GM19395 (cell line): ENCODE results near the gene PPM1N.
A peak's percentile ranks its signal among the peaks of the same experiment; 100 is the strongest.

ENCODE experiments used
- ATAC-seq: cut with Tn5 transposase; IDR thresholded peaks from one replicate; pipeline ENCODE4 v1.9.1; 2021; ENCODE audit warnings: mild to moderate bottlenecking, moderate library complexity; ENCODE audit not compliant: unreplicated experiment

Gene PPM1N

GRCh38 chr19:45488708-45489107, 9.5 kb upstream of the PPM1N start:
- ATAC-seq = no peak

DNA sequence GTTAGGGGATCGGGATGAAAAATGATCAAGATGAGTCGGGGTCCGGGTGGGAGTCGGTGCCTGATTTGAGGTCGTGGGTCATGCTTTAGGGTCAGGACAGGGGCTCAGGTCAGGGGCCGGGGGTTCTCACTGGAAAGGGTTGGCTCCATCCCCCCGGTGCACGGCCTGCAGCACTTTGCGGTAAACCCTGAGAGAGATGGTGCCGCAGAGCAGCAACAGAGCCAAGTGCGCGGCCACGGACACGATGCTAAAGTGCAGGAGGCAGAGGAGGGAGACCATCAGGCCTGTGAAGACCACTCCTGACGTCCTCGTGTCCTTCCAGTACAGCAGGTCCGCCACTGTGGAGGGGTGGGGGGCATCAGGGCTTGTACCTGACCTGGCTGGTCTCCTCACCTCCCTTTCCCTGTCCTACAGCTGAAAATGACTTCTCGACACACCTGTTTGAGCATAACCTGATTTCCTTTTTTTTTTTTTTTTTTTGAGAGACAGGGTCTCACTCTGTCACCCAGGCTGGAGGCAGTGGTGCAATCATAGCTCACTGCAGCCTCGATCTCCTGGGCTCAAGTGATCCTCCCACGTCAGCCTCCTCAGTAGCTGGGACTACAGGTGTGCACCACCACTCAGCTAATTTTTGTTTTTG, 8.9 kb upstream of the PPM1N start:
- ATAC-seq = no peak

- no peak for ATAC-seq
Observed at GRCh38 chr19:45492137-45492626, 6.1 kb upstream of the PPM1N start.

DNA sequence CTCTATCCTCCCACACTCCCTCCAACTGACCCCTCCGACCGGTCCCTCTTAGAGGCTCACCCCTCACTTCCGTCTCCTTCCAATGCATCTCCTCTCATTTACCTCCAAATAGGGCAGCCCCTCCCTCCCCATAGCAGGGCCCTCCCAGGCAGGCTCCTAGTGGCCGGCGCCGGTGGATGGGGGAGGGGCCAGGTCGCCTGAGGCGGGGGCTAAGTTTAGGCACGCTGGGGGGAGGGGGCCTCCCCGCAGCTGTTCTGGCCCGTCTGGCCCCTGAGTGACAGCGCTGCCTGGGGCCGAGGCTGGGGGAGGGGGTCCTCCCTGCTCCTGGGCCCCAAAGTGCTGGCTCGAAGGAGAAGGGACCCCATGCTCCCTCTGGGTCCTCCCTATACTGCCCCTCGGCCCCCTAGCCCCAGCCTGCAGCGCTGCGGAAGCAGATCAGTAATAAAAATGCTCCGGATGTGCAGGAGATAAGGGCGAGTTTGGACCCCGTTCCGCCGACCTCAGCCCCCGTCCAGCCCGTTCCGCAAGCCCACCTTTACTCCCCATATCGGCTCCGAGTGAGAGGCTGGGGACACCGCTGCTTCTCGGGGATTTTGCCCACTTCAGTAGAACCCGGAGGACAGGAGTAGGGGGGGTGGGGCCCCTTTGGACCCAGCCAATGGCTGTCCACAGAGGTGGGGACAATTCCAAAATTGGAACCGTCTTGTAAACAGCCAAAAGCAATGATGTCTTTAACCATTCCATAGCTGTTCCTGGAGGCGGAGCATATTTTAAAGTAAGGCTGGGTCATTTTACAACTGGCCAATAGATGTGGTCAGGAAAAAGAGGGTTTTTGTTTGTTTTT, 5.4 kb upstream of the PPM1N start:
- ATAC-seq = no peak

DNA sequence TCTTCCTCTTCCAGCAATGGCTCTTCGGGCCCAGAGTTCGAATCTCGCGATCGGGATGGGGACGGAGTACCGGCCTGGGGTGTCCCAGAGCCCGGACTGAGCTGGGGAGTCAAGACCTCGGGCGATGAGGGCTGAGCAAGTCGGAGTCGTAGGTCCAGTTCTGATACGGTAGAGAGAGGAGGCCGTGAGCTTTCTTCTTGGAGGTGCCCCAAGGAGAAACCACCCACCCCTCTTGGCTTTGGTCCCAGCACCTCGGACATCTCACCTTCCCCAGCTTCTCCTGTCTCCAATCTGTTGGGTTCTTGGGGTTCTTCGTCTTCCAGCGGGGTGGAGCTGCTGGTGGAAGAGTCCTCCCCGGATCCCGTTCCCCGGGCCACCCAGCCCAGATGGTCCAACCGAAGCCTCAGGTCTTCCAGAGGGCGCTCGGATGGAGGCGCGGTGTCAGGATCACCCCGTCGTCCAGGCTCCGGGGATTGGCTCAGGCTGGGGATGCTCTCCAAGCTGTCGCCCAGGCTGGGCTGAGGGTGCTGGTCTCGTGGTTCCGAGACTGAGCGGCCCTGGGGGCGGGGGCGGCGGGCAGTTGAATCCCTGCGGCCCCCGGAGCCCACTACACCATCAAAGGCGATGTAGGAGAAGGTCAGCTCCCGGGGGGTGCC, 3.9 kb upstream of the PPM1N start:
- no peak for ATAC-seq

DNA sequence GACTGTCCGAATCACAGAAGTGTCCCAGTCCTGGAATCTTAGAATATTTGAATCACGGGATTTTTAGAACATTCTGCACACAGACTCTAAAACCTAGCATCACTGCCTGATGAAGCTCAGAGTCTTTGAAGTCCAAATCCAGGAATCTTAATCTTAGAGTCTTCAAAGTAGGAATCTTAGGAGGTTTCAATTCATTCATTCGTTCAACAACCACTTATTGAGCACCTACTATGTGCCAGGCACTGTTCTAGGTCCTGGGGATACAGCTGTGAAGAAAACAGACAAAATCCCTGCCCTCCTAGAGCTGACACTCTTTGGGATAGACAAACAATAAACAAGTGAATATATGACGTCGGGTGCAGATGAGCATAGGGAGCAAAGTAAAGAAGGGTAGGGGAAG, 3.1 kb upstream of the PPM1N start:
- no peak for ATAC-seq

DNA sequence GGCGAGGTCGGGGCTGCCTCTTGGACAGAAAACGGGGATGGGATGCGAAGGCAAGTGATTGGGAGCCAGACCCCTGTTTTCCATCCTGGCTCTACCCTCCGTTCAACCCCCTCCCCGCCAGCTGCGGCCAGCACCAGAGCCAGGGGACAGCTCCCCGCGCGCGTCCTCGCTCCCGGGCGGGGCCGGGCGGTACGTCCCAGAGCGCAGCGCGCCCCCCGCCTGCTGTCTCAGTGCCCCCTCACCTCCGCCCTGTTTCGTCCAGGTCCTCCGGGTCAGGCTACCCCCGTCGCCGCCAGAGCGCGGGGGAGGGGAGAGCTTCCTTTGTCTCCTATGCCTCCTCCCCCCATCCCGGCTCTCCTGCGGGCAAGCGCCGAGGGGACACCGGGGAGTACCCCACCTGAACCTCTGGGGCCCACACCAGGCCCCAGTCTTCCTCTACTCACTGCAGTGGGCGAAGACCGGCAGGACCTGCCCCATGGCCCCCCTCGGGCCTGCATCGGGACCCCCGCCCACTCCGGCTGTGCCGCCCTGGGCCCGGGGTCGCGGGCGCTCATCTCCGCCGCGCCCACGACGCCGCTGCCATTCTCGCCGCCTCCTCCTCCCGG, 1.8 kb upstream of the PPM1N start:
- ATAC-seq = no peak

- ATAC-seq = no peak
Observed at GRCh38 chr19:45497791-45498190, 452 bp upstream of the PPM1N start.

DNA sequence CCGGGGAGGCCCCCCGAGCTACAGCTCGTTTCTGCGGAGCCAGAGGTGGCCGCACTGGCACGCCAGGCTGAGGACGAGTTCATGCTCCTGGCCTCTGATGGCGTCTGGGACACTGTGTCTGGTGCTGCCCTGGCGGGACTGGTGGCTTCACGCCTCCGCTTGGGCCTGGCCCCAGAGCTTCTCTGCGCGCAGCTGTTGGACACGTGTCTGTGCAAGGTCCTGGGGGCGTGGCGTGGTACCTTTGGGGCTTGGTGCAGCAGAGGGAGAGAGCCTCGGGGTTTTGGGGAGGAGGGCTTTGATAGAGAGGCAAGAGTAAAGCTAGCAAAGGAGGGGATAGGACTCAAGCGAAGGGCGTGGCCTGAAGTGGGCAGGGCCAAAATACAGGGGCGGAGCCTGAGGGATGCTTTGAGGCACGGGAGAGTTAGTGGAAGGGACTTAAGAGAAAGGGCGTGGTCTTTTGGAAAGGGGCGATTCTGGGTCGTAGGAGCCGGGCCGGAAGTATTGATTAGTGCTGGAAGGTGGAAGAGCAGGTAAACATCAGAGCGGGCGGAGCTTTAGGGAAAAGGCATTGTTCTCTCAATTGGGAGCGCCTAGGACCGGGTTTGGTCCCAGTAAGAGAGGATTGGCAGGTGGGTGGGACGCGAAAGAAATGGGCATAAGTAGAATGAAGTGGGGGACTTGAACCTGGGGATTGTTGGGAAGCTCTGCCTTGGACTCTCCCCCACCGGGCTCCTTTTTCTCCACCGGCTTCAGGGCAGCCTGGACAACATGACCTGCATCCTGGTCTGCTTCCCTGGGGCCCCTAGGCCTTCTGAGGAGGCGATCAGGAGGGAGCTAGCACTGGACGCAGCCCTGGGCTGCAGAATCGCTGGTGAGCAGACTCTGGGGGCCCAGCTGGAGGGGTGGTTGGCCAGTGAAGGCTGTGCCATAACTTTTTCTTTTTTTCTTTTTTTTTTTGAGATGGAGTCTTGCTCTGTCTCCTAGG, 1.2 kb downstream of the PPM1N start:
- no peak for ATAC-seq

DNA sequence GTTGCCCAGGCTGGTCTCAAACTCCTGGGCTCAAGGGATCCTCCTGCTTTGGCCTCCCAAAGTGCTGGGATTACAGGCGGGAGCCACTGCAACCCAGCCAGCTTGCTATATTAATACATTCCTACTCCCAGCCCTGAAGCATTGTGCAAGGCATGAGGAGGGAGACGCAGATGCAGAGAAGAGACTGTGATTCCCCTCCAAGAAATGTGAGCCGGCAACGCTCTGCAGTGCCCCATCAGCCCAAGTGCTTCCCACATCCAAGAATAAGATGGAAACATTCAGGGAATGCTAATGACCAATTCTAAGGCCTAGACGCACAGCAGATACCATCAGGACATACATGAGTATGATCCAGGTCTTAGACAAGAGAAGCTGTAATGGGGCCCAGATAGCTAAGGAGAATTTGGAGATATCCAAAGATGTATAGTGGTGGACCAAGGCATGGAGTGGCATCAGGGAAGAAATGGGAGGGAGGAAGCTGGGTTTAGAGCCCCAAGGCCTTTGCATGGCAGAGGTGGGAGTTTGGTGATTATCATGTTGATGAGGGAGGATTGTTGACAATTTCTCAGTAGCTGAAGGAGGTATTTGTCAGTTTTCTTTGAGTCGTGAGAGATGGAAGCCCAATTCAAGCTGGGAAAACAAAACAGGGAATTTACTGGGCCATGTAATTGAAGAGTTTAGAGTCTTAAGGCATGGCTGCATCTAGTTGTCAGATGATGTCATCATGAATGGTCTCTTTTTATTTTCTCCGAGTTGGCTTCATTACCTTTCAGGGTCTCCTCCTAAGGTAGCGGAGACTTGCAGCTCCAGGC, 2.9 kb downstream of the PPM1N start:
- ATAC-seq = no peak

- ATAC-seq = no peak
Observed at GRCh38 chr19:45501730-45502014, 3.4 kb downstream of the PPM1N start.

- no peak for ATAC-seq
Observed at GRCh38 chr19:45502111-45502510, 3.9 kb downstream of the PPM1N start.

DNA sequence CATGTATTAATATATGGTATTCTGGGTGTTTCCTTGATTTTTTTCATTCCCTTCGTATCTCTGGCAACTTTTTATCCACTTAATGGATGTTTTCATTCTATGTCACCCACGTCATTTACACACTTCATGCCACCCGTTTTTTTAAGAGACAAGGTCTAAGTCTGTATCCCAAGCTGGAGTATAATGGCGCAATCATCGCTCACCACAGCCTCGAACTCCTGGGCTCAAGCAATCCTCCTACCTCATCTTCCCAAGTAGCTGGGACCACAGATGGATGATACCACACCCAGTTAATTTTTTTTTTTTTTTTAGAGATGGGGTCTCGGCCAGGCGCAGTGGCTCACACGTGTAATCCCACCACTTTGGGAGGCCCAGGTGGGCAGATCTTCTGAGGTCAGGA, 5.7 kb downstream of the PPM1N start:
- ATAC-seq = no peak

- ATAC-seq = no peak
Observed at GRCh38 chr19:45505151-45505995, 7.1 kb downstream of the PPM1N start.

GRCh38 chr19:45505996-45506245, 7.7 kb downstream of the PPM1N start:
- no peak for ATAC-seq

DNA sequence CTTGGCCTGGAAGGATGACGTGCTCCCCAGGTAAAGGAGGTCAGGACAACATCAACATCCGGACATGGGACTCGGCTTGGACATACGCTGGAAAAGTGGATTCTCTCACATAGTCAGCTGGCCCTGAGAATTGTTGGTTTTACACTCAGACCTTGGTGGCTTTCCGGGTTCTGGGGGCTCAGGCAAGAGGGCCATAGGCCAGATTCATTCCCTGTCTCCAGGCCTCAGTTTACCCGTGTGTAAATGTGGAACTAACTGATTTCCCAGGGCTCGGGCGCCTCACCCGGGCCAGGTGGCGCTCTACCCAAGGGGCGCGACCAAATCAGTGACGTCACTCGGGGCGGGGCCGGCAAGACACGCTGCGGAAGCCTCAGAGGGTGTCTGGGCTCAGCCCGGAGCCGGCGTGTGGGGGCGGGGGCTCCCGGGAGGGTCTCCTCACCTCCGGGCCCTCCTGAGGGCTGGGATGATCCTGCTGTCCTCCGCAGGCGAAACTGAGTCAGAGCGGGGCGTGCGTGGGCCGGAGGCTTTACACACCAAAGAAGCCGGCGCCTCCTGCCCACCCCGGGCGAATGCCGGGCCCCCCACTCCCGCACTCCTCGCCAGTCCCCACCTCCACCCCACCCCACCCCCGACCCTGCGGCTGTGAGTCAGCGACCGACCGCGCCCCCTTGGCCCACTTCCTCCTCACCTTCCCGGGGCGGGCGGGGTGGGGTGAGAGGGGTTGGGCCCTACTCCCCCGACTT, 8.2 kb downstream of the PPM1N start:
- peak; percentile 53 for ATAC-seq

GRCh38 chr19:45506989-45507871, 9.0 kb downstream of the PPM1N start, which contains the start of gene VASP:
VASP (plus strand) TSS chr19:45507479; CDS start chr19:45507772, 293 bp downstream.
- peak; percentile 57 for ATAC-seq
